EL (cell line): ENCODE measurements around the gene C2CD3.
"Not testable (repeated sequence)": the region's sequence is repeated elsewhere in the genome, so short reads cannot be mapped to it uniquely, and the experiment has no call there.

Experiments used
- DNase-seq: peaks from one replicate; pipeline ENCODE4 v3.0.0-alpha.2; 2016

Gene C2CD3

GRCh38 chr11:74066663-74067062 is 104.1 kb downstream of the C2CD3 start:
- peak; percentile 43 for DNase-seq

- DNase-seq: not testable (repeated sequence)
Observed at GRCh38 chr11:74065534-74065933, 105.3 kb downstream of the C2CD3 start.

GRCh38 chr11:74063628-74064027 is 107.2 kb downstream of the C2CD3 start:
- not testable (repeated sequence) for DNase-seq

GRCh38 chr11:74061599-74061998 is 109.2 kb downstream of the C2CD3 start:
- DNase-seq: not testable (repeated sequence)

GRCh38 chr11:74057249-74058151 is 113.3 kb downstream of the C2CD3 start:
- peak; percentile 27 for DNase-seq

GRCh38 chr11:74055938-74056337 is 114.9 kb downstream of the C2CD3 start:
- DNase-seq: peak; percentile 60

- DNase-seq: peak; percentile 57
Observed at GRCh38 chr11:74050465-74050864, 120.3 kb downstream of the C2CD3 start.

GRCh38 chr11:74048993-74049392 is 121.8 kb downstream of the C2CD3 start:
- DNase-seq: no peak

- DNase-seq: no peak
Observed at GRCh38 chr11:74044538-74044937, 126.3 kb downstream of the C2CD3 start.

GRCh38 chr11:74043450-74043849 is 127.4 kb downstream of the C2CD3 start:
- DNase-seq: no peak

- DNase-seq: no peak
Observed at GRCh38 chr11:74037309-74037708, 133.5 kb downstream of the C2CD3 start.

GRCh38 chr11:74035264-74035663 is 135.5 kb downstream of the C2CD3 start:
- DNase-seq: no peak

GRCh38 chr11:74033046-74033445 is 137.8 kb downstream of the C2CD3 start:
- DNase-seq: no peak

- DNase-seq: no peak
Observed at GRCh38 chr11:74030723-74031676, 139.8 kb downstream of the C2CD3 start.

- peak; percentile 80 for DNase-seq
Observed at GRCh38 chr11:74025467-74026166, 145.2 kb downstream of the C2CD3 start.

- peak; percentile 84 for DNase-seq
Observed at GRCh38 chr11:74024261-74025029, 146.4 kb downstream of the C2CD3 start.

GRCh38 chr11:74023276-74023675 is 147.5 kb downstream of the C2CD3 start:
- DNase-seq: no peak

GRCh38 chr11:74022546-74022945 is 148.3 kb downstream of the C2CD3 start:
- no peak for DNase-seq

GRCh38 chr11:74021998-74022397 is 148.8 kb downstream of the C2CD3 start:
- no peak for DNase-seq

- no peak for DNase-seq
Observed at GRCh38 chr11:74020539-74020938, 150.3 kb downstream of the C2CD3 start.

GRCh38 chr11:74019860-74020259 is 150.9 kb downstream of the C2CD3 start:
- DNase-seq: no peak

GRCh38 chr11:74019104-74019738 is 151.6 kb downstream of the C2CD3 start:
- DNase-seq: no peak
